HepG2 (cell line): ENCODE data around the gene PRKG1. TPM values are rescaled to one million over a fixed set of nuclear protein-coding genes. Genes with fewer than 3 reads are reported as not detected.

Experiments
- ATAC-seq: fragments of 200-7000 bp; cut with Tn5 transposase; 3 replicates; pipeline ENCODE4 v1.9.1; 2020; ENCODE audit warnings: mild to moderate bottlenecking, moderate library complexity
- BruUV-seq: library from RNA; stranded (reverse); fragments of 400-500 nt; replicated peaks from 2 replicates; lab custom pipeline; 2021; lab: Mats Ljungman, UMichigan
- CTCF ChIA-PET: fragments of 300-600 bp; formaldehyde crosslinking; extraction: SDS; loops from one replicate; lab custom pipeline; 2021; ENCODE audit warnings: low total read pairs, inconsistent platforms, low intra/inter-chr PET ratio; lab: Yijun Ruan, JAX
- POLR2A ChIA-PET: fragments of 350-600 bp; sonication (Branson Sonifier 250); formaldehyde crosslinking; loops from one replicate; lab custom pipeline; 2020; ENCODE audit warnings: antibody characterized with exemption, inconsistent platforms; lab: Yijun Ruan, JAX
- DNase-seq: peaks from one replicate; pipeline ENCODE4 v3.0.0-alpha.2; 2015; ENCODE audit warnings: low spot score
- FAIRE-seq: peaks from 3 replicates; lab custom pipeline; 2011; peaks lifted over from hg19 to GRCh38; lab: Jason Lieb, UNC
- H2AFZ ChIP-seq: one replicate; pipeline ENCODE4 v1.6.1; 2011; ENCODE audit warnings: low read length, inconsistent platforms
- H3K27ac ChIP-seq: fragments of 300-600 bp; 3 replicates; pipeline ENCODE4 v1.8.0; 2011; ENCODE audit warnings: mixed run types, mild to moderate bottlenecking, mixed read lengths, low read length, inconsistent platforms; ENCODE audit not compliant: insufficient read depth; ENCODE audit errors: extremely low read length
- H3K27me3 ChIP-seq, 2 experiments: fragments of 200-600 bp in 1 of 2; 2 replicates in 1 of 2; 3 replicates in 1 of 2; pipeline versions ENCODE4 v1.6.0 to v1.8.0; 2011; ENCODE audit warnings: low read length in 2 of 2, mild to moderate bottlenecking in 2 of 2, moderate library complexity in 2 of 2, inconsistent platforms in 1 of 2; ENCODE audit not compliant: insufficient read depth in 2 of 2, control insufficient read depth in 1 of 2
- H3K36me3 ChIP-seq, 2 experiments: fragments of 200-600 bp in 1 of 2; replicated peaks in 1 of 2; 2 replicates in 1 of 2; 3 replicates in 1 of 2; pipeline versions ENCODE4 v1.5.1 to v1.8.0; 2011; ENCODE audit warnings: low read length in 2 of 2, inconsistent platforms in 1 of 2; ENCODE audit not compliant: insufficient read depth in 2 of 2, control insufficient read depth in 1 of 2
- H3K4me1 ChIP-seq: 2 replicates; pipeline ENCODE4 v1.5.1; 2012; ENCODE audit warnings: low read length, inconsistent platforms; ENCODE audit not compliant: insufficient read depth
- H3K4me2 ChIP-seq: 2 replicates; pipeline ENCODE4 v1.6.0; 2011; ENCODE audit warnings: low read depth, low read length, inconsistent platforms
- H3K4me3 ChIP-seq, 3 experiments: fragments of 200-600 bp in 1 of 3; sonication (generic), shearing (Covaris generic) in 1 of 3; replicated peaks in 1 of 3; 2 replicates each; pipeline ENCODE4 v1.5.1; 2011 to 2016; ENCODE audit warnings: low read length in 3 of 3, inconsistent platforms in 2 of 3, low read depth in 2 of 3, mild to moderate bottlenecking in 2 of 3, control low read depth in 1 of 3, mixed read lengths in 1 of 3; ENCODE audit not compliant: insufficient read depth in 1 of 3
- H3K79me2 ChIP-seq: one replicate; pipeline ENCODE4 v1.6.1; 2011; ENCODE audit warnings: low read length, inconsistent platforms; ENCODE audit not compliant: insufficient read depth
- H3K9ac ChIP-seq: 2 replicates; pipeline ENCODE4 v1.6.0; 2011; ENCODE audit warnings: mild to moderate bottlenecking, low read depth, low read length, inconsistent platforms; ENCODE audit not compliant: insufficient read depth
- H3K9me3 ChIP-seq: 2 replicates; pipeline ENCODE4 v1.5.1; 2012; ENCODE audit warnings: mild to moderate bottlenecking, low read length
- H4K20me1 ChIP-seq: 2 replicates; pipeline ENCODE4 v1.6.0; 2011; ENCODE audit warnings: inconsistent platforms, mild to moderate bottlenecking, low read length, moderate library complexity; ENCODE audit not compliant: insufficient read depth
- CBX1 ChIP-seq: IDR thresholded peaks from one replicate; pipeline ENCODE4 v1.6.1; 2016; ENCODE audit warnings: antibody characterized with exemption, low read depth
- KDM1A ChIP-seq: IDR thresholded peaks from 2 replicates; pipeline ENCODE4 v1.6.1; 2016; ENCODE audit warnings: missing compliant biosample characterization
- KDM4B ChIP-seq: sonication (generic); formaldehyde crosslinking; IDR thresholded peaks from 2 replicates; pipeline ENCODE4 v1.4.0; 2020; ENCODE audit warnings: missing genetic modification reagents
- KLF13 ChIP-seq: sonication (generic); formaldehyde crosslinking; IDR thresholded peaks from 2 replicates; pipeline ENCODE4 v1.4.0; 2020; ENCODE audit warnings: mild to moderate bottlenecking, missing genetic modification reagents
- NFRKB ChIP-seq: fragments of 450-650 bp; IDR thresholded peaks from 2 replicates; pipeline ENCODE4 v1.6.1; 2017
- NFYC ChIP-seq: IDR thresholded peaks from 2 replicates; pipeline ENCODE4 v1.6.1; 2016; ENCODE audit warnings: missing genetic modification reagents, missing compliant biosample characterization
- SCMH1 ChIP-seq: sonication (generic); formaldehyde crosslinking; IDR thresholded peaks from 2 replicates; pipeline ENCODE4 v1.9.0; 2021; ENCODE audit warnings: missing genetic modification reagents, mild to moderate bottlenecking, borderline replicate concordance
- TCF12 ChIP-seq, 2 experiments: fragments of 450-650 bp in 1 of 2; sonication (generic) in 1 of 2; formaldehyde crosslinking in 1 of 2; IDR thresholded peaks; 2 replicates each; pipeline versions ENCODE4 v1.6.1 to v1.8.0; 2017 to 2022; ENCODE audit warnings: antibody characterized with exemption in 1 of 2, mild to moderate bottlenecking in 1 of 2, missing genetic modification reagents in 1 of 2, moderate library complexity in 1 of 2
- ZNF430 ChIP-seq: sonication (generic); formaldehyde crosslinking; IDR thresholded peaks from 2 replicates; pipeline ENCODE4 v1.9.0; 2021; ENCODE audit warnings: mild to moderate bottlenecking, missing genetic modification reagents
- ZNF768 ChIP-seq: sonication (generic); formaldehyde crosslinking; IDR thresholded peaks from 2 replicates; pipeline ENCODE4 v1.4.0; 2020; ENCODE audit warnings: missing genetic modification reagents
- WGBS: methylation state at CpG from one replicate; pipeline ENCODE4 v1.1.6; 2017; ENCODE audit warnings: low lambda C conversion rate; 5-methylcytosine and 5-hydroxymethylcytosine counted together
- in situ Hi-C: cut with HindIII; loops from 2 replicates; pipeline ENCODE4 v1.10.0; 2017; ENCODE audit warnings: low pct_unique_long_range_greater_than_20kb; ENCODE audit not compliant: extremely low pct_ligation_motif_present
- intact Hi-C: fragments of 100-400 bp; cut with micrococcal nuclease; formaldehyde crosslinking; loops from one replicate; pipeline ENCODE4 v1.10.0; 2022; ENCODE audit not compliant: unreplicated experiment
- polyA plus RNA-seq, 8 experiments: library from polyadenylated mRNA; depleted of rRNA in 3 of 8; stranded (reverse) in 7 of 8; unstranded in 1 of 8; fragments of >200 nt; fragmentation: Illumina TruSeq in 4 of 8; extraction: Trizol in 4 of 8; gene quantifications; 2 replicates each; pipeline versions ENCODE4 v1.2.1 to v1.2.3, GENCODE V29; 2011 to 2016; ENCODE audit warnings: low read depth in 4 of 8, missing spikeins in 1 of 8, mixed read lengths in 1 of 8; ENCODE audit not compliant: insufficient read depth in 1 of 8
- total RNA-seq, 5 experiments: library from RNA; depleted of rRNA; stranded (reverse); fragments of >200 nt; fragmentation: Illumina TruSeq; extraction: Trizol; gene quantifications; 2 replicates each; pipeline ENCODE4 v1.2.3, GENCODE V29; 2016; ENCODE audit warnings: low read depth in 1 of 5
- TF ChIP-seq, protein P1 (sequence below): sonication (generic); formaldehyde crosslinking; IDR thresholded peaks from 2 replicates; pipeline ENCODE4 v1.8.0; 2022; ENCODE audit warnings: missing genetic modification reagents, mild to moderate bottlenecking, borderline replicate concordance

Gene PRKG1
- total and polyA plus RNA-seq, 2 of the 13 experiments (the other 11 are each of a cell fraction or from before 2014, with no cell fraction given), result 0.01 TPM; not detected in 1

- Histone ChIP-seq H4K20me1 (no peaks in the 10 kb centered on the region), H3K4me2 (no peak overlapping the region), H3K36me3 (no peaks in the 10 kb centered on the region), H3K79me2 (no peaks in the 10 kb centered on the region), H3K4me3 (no peak overlapping the region), H3K9me3 (no peaks in the 10 kb centered on the region), H3K4me1 (no peaks in the 10 kb centered on the region), H3K27ac (no peak overlapping the region), H3K27me3 (no peaks in the 10 kb centered on the region), H3K9ac (no peak overlapping the region), H2AFZ (no peak overlapping the region)
- FAIRE-seq (no peak), ATAC-seq (no peak), DNase-seq (no peak)
- no TSS peak for BruUV-seq
- in situ Hi-C loops, result loop anchor here (25.0 kb wide), 1 partner anchor 911 kb away; the partner anchor contains the start of gene PRKG1
- POLR2A ChIA-PET, result no interaction called here
- no peak for TF ChIP-seq TCF12 (IDR thresholded peaks at IDR 0.05)
- TF ChIP-seq TCF12 (CRISPR knock-in tag; IDR thresholded peaks at IDR 0.05), result no peak
- TF ChIP-seq KDM1A (CRISPR knock-in tag), result no peak
- no peak for TF ChIP-seq ZNF768
- TF ChIP-seq CBX1, result no peak
- no peak for TF ChIP-seq NFYC (CRISPR knock-in tag)
- no peak for TF ChIP-seq SCMH1 (CRISPR knock-in tag)
- no peak for TF ChIP-seq KLF13 (CRISPR knock-in tag)
- no peak for TF ChIP-seq ZNF430 (CRISPR knock-in tag)
- TF ChIP-seq KDM4B (CRISPR knock-in tag), result no peak
- no peak for TF ChIP-seq NFRKB
- TF ChIP-seq, protein P1, sequence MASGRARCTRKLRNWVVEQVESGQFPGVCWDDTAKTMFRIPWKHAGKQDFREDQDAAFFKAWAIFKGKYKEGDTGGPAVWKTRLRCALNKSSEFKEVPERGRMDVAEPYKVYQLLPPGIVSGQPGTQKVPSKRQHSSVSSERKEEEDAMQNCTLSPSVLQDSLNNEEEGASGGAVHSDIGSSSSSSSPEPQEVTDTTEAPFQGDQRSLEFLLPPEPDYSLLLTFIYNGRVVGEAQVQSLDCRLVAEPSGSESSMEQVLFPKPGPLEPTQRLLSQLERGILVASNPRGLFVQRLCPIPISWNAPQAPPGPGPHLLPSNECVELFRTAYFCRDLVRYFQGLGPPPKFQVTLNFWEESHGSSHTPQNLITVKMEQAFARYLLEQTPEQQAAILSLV (CRISPR knock-in tag), result no peak
- CTCF ChIA-PET, result no interaction called here
- 0% methylated on average over 3 of the region's 3 CpGs for WGBS
- intact Hi-C loops, result no loop called here
These were observed 898.6 kb downstream of the PRKG1 start for GRCh38 chr10:51972733-51973346.
